K562 treated with DMSO at 1 percent for 24 hours (cell line): ENCODE measurements around the gene TRO. TPM values are rescaled to one million over a fixed set of nuclear protein-coding genes. Genes with fewer than 3 reads are reported as not detected.

Experiments used
- total RNA-seq: library from RNA; unstranded; fragments of 300-600 nt; gene quantifications from 2 replicates; pipeline ENCODE4 v1.2.3, GENCODE V29; 2022; ENCODE audit warnings: low read depth; ENCODE audit not compliant: insufficient read depth

Gene TRO, protein sequence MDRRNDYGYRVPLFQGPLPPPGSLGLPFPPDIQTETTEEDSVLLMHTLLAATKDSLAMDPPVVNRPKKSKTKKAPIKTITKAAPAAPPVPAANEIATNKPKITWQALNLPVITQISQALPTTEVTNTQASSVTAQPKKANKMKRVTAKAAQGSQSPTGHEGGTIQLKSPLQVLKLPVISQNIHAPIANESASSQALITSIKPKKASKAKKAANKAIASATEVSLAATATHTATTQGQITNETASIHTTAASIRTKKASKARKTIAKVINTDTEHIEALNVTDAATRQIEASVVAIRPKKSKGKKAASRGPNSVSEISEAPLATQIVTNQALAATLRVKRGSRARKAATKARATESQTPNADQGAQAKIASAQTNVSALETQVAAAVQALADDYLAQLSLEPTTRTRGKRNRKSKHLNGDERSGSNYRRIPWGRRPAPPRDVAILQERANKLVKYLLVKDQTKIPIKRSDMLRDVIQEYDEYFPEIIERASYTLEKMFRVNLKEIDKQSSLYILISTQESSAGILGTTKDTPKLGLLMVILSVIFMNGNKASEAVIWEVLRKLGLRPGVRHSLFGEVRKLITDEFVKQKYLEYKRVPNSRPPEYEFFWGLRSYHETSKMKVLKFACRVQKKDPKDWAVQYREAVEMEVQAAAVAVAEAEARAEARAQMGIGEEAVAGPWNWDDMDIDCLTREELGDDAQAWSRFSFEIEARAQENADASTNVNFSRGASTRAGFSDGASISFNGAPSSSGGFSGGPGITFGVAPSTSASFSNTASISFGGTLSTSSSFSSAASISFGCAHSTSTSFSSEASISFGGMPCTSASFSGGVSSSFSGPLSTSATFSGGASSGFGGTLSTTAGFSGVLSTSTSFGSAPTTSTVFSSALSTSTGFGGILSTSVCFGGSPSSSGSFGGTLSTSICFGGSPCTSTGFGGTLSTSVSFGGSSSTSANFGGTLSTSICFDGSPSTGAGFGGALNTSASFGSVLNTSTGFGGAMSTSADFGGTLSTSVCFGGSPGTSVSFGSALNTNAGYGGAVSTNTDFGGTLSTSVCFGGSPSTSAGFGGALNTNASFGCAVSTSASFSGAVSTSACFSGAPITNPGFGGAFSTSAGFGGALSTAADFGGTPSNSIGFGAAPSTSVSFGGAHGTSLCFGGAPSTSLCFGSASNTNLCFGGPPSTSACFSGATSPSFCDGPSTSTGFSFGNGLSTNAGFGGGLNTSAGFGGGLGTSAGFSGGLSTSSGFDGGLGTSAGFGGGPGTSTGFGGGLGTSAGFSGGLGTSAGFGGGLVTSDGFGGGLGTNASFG (N-terminal part only)
- 1.0 and 1.1 TPM in 2 replicates for total RNA-seq

DNA sequence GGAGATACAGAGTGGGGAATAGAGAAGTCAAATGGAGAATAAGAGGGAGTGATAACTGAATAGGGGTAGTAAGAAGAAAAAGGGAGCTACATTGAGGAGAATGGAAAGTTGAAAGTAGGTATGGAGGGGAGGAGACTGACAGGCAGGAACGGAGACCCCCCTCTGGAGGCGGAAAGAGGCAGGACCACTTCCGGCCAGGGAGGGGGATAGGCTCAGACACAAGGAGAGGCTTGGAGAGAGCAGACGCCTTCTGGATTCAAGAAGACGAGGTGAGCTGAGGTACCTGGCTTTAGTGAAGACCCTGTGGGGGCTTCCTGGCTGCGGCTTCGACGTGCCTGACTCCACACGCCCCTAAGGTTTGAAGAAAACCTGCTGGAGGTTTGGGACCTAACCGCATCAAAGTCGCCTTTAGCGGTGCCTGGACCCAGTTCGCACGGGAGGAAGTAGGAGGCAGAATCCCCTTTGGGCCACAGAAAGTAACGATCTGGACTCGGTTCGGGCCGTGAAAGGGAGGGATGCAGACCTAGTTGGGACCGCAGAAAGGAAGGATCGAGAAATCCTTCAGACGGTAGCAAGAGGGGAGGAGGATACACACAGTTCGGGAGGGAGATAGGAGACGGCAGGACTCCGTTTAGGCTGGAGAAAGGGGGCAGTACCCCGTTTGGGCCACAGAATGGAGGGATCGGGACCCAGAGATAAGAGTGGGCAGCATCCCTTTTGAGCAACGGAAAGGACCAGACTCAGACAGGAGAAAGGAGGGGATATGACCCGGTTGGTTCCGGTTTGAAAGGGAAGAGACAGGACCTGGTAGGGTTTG lies at the start of gene TRO:
TSS of gene TRO (plus strand) at position 215 of the 817 bp plus-strand sequence. CDS start 1,423 bp downstream, outside the sequence.

Other genes starting within 250 kb of the TRO start
- gene ITIH6, start 122.6 kb upstream of the TRO start, total RNA-seq, result not detected in 2 replicates
- 53.9 and 54.3 TPM in 2 replicates for gene MAGED2, start 113.1 kb upstream of the TRO start, total RNA-seq
- gene PFKFB1, start 73.4 kb downstream of the TRO start, total RNA-seq, result 0.23 TPM in 1 of 2 replicates, not detected in the other
- 27.4 and 30.9 TPM in 2 replicates for gene APEX2, start 79.5 kb downstream of the TRO start, total RNA-seq
- 47.6 and 50.9 TPM in 2 replicates for gene ALAS2, start 110.2 kb downstream of the TRO start, total RNA-seq
- gene PAGE2B, start 154.2 kb downstream of the TRO start, total RNA-seq, result 13.5 and 21.9 TPM in 2 replicates
- 2.3 and 3.8 TPM in 2 replicates for gene PAGE2, start 168.2 kb downstream of the TRO start, total RNA-seq